NCI-H2171 (cell line): ENCODE measurements around the gene NPPA.

Experiments used
- DNase-seq: peaks from one replicate; lab custom pipeline; 2025; lab: John Stamatoyannopoulos, UW

Gene NPPA

GRCh38 chr1:11842154-11843041 is 5.2 kb downstream of the NPPA start:
- DNase-seq: no peak

- DNase-seq: no peak
Measured at GRCh38 chr1:11841245-11842153, 6.1 kb downstream of the NPPA start.

GRCh38 chr1:11839727-11840705 is 7.6 kb downstream of the NPPA start:
- DNase-seq: no peak

GRCh38 chr1:11838349-11839272 is 9.0 kb downstream of the NPPA start:
- DNase-seq: peak; percentile 27

- no peak for DNase-seq
Measured at GRCh38 chr1:11837767-11838348, 9.7 kb downstream of the NPPA start.

GRCh38 chr1:11836955-11837766 is 10.4 kb downstream of the NPPA start:
- DNase-seq: no peak

GRCh38 chr1:11835441-11836225 is 11.9 kb downstream of the NPPA start:
- DNase-seq: no peak

- no peak for DNase-seq
Measured at GRCh38 chr1:11833900-11834299, 13.7 kb downstream of the NPPA start.

GRCh38 chr1:11833497-11833896 is 14.1 kb downstream of the NPPA start:
- DNase-seq: no peak

- no peak for DNase-seq
Measured at GRCh38 chr1:11831945-11832725, 15.4 kb downstream of the NPPA start.

GRCh38 chr1:11828511-11828910 is 19.1 kb downstream of the NPPA start:
- DNase-seq: no peak

- no peak for DNase-seq
Measured at GRCh38 chr1:11826946-11827345, 20.6 kb downstream of the NPPA start.

- no peak for DNase-seq
Measured at GRCh38 chr1:11825131-11825530, 22.5 kb downstream of the NPPA start.

GRCh38 chr1:11823366-11824137 is 24.0 kb downstream of the NPPA start:
- no peak for DNase-seq

GRCh38 chr1:11822091-11822490 is 25.5 kb downstream of the NPPA start:
- DNase-seq: no peak

- DNase-seq: no peak
Measured at GRCh38 chr1:11817192-11817591, 30.4 kb downstream of the NPPA start.

- no peak for DNase-seq
Measured at GRCh38 chr1:11813021-11813420, 34.6 kb downstream of the NPPA start.
